SK-N-SH treated with all-trans-retinoic acid at 6 μM for 48 hours (cell line): Measurements from ENCODE around the gene MYO18A.

Source experiments
- ATAC-seq: fragments of 200-7000 bp; cut with Tn5 transposase; 3 replicates; pipeline ENCODE4 v1.9.1; 2020; ENCODE audit warnings: mild to moderate bottlenecking, moderate library complexity
- ARNTL ChIP-seq: fragments of 450-650 bp; formaldehyde crosslinking; IDR thresholded peaks from 2 replicates; pipeline ENCODE4 v1.5.0; 2020; ENCODE audit warnings: low read depth, mild to moderate bottlenecking, moderate library complexity, borderline replicate concordance
- BACH2 ChIP-seq: fragments of 250-450 bp; sonication (Bioruptor Pico); IDR thresholded peaks from 2 replicates; pipeline ENCODE4 v1.9.0; 2021; ENCODE audit warnings: mild to moderate bottlenecking, borderline replicate concordance
- CSDC2 ChIP-seq: fragments of 250-450 bp; sonication (Bioruptor Pico); IDR thresholded peaks from 2 replicates; pipeline ENCODE4 v1.5.0; 2020; ENCODE audit warnings: mild to moderate bottlenecking, moderate library complexity
- ESRRG ChIP-seq: fragments of 250-450 bp; sonication (Bioruptor Pico); IDR thresholded peaks from 2 replicates; pipeline ENCODE4 v1.6.1; 2021; ENCODE audit warnings: mild to moderate bottlenecking
- GLIS3 ChIP-seq: fragments of 250-450 bp; sonication (Bioruptor Pico); IDR thresholded peaks from 2 replicates; pipeline ENCODE4 v1.5.0; 2020; ENCODE audit warnings: mild to moderate bottlenecking, moderate library complexity
- OSR1 ChIP-seq: fragments of 250-450 bp; sonication (Bioruptor Pico); IDR thresholded peaks from 2 replicates; pipeline ENCODE4 v1.8.0; 2022; ENCODE audit warnings: moderate library complexity, mild to moderate bottlenecking, inconsistent platforms
- PPARA ChIP-seq: fragments of 250-450 bp; sonication (Bioruptor Pico); IDR thresholded peaks from 2 replicates; pipeline ENCODE4 v1.5.0; 2020; ENCODE audit warnings: mild to moderate bottlenecking, borderline replicate concordance
- RARB ChIP-seq: fragments of 250-450 bp; sonication (Bioruptor Pico); IDR thresholded peaks from 2 replicates; pipeline ENCODE4 v1.8.0; 2021; ENCODE audit warnings: mild to moderate bottlenecking, moderate library complexity
- ZC3H10 ChIP-seq: fragments of 250-450 bp; sonication (Bioruptor Pico); IDR thresholded peaks from 2 replicates; pipeline ENCODE4 v1.5.1; 2021; ENCODE audit warnings: mild to moderate bottlenecking, moderate library complexity
- ZFP3 ChIP-seq: fragments of 250-450 bp; sonication (Bioruptor Pico); IDR thresholded peaks from 2 replicates; pipeline ENCODE4 v1.5.0; 2020; ENCODE audit warnings: mild to moderate bottlenecking, moderate library complexity
- TF ChIP-seq, protein P1 (sequence below): fragments of 250-450 bp; sonication (Bioruptor Pico); IDR thresholded peaks from 2 replicates; pipeline ENCODE4 v1.5.0; 2020; ENCODE audit warnings: mild to moderate bottlenecking, moderate library complexity
- TF ChIP-seq, protein P2 (sequence below): fragments of 250-450 bp; sonication (Bioruptor Pico); IDR thresholded peaks from 2 replicates; pipeline ENCODE4 v1.8.0; 2020; ENCODE audit warnings: mild to moderate bottlenecking, moderate library complexity, borderline replicate concordance
- TF ChIP-seq, protein P3 (sequence below): fragments of 250-450 bp; sonication (Bioruptor Pico); IDR thresholded peaks from 2 replicates; pipeline ENCODE4 v1.5.1; 2021; ENCODE audit warnings: mild to moderate bottlenecking, moderate library complexity
- TF ChIP-seq, protein P4 (sequence below): fragments of 250-450 bp; sonication (Bioruptor Pico); IDR thresholded peaks from 2 replicates; pipeline ENCODE4 v1.5.1; 2020; ENCODE audit warnings: low read depth, mild to moderate bottlenecking, moderate library complexity

Gene MYO18A

DNA sequence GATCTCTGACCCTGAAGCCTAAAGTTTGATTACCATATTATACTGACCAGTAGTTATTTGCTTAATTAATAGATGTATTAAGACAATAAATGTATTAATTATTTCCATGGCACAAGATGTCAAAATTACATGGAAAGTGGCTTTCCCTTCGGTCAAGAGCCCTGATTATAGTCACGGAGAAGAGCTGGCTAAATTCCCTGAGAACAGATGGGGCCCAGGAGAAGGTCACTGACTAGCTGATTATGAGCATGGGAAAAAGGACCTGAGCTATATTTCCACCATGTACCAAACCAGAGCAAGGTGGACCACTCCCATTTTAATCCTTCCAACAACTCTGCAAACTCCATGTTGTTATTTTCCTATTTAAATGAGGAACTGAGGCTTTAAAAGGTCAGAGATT is 12.9 kb upstream of the MYO18A start (continued):
- TF ChIP-seq, protein P1, sequence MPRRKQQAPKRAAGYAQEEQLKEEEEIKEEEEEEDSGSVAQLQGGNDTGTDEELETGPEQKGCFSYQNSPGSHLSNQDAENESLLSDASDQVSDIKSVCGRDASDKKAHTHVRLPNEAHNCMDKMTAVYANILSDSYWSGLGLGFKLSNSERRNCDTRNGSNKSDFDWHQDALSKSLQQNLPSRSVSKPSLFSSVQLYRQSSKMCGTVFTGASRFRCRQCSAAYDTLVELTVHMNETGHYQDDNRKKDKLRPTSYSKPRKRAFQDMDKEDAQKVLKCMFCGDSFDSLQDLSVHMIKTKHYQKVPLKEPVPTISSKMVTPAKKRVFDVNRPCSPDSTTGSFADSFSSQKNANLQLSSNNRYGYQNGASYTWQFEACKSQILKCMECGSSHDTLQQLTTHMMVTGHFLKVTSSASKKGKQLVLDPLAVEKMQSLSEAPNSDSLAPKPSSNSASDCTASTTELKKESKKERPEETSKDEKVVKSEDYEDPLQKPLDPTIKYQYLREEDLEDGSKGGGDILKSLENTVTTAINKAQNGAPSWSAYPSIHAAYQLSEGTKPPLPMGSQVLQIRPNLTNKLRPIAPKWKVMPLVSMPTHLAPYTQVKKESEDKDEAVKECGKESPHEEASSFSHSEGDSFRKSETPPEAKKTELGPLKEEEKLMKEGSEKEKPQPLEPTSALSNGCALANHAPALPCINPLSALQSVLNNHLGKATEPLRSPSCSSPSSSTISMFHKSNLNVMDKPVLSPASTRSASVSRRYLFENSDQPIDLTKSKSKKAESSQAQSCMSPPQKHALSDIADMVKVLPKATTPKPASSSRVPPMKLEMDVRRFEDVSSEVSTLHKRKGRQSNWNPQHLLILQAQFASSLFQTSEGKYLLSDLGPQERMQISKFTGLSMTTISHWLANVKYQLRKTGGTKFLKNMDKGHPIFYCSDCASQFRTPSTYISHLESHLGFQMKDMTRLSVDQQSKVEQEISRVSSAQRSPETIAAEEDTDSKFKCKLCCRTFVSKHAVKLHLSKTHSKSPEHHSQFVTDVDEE (CRISPR knock-in tag): no peak
- no peak for TF ChIP-seq OSR1 (CRISPR knock-in tag)
- TF ChIP-seq, protein P2, sequence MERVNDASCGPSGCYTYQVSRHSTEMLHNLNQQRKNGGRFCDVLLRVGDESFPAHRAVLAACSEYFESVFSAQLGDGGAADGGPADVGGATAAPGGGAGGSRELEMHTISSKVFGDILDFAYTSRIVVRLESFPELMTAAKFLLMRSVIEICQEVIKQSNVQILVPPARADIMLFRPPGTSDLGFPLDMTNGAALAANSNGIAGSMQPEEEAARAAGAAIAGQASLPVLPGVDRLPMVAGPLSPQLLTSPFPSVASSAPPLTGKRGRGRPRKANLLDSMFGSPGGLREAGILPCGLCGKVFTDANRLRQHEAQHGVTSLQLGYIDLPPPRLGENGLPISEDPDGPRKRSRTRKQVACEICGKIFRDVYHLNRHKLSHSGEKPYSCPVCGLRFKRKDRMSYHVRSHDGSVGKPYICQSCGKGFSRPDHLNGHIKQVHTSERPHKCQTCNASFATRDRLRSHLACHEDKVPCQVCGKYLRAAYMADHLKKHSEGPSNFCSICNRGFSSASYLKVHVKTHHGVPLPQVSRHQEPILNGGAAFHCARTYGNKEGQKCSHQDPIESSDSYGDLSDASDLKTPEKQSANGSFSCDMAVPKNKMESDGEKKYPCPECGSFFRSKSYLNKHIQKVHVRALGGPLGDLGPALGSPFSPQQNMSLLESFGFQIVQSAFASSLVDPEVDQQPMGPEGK (CRISPR knock-in tag): no peak

DNA sequence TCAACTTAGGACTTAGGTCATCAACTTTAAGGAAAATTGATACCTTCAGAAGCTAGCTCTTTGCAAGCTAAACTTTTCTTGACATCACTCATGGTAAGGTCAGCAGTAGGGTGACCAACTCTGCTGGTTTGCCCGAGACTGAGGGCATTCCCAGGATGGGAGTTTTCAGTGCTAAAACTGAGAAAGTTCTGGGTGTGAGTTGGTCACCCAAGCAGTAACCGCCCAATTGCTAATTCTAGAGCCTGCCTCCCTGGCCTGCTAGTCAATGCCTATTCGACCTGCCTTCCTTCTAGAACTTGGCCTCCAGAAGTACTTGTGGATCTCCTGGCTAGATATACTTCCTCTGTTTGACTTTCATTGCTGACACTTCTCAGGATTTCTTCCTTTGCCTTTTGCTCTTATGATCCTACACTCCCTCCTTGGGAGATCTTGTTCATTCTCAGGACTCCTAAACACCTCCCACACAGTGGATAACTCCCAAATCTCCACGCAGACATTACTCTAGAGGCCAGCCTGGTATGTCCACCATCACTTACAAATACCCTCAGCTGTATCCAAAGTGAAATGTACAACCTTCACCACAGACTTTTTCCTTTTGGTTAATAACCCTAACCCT is 10.5 kb upstream of the MYO18A start:
- ATAC-seq: no peak
- TF ChIP-seq ZC3H10 (CRISPR knock-in tag): no peak
- TF ChIP-seq, protein P2 (CRISPR knock-in tag): no peak
- no peak for TF ChIP-seq ARNTL (CRISPR knock-in tag)

DNA sequence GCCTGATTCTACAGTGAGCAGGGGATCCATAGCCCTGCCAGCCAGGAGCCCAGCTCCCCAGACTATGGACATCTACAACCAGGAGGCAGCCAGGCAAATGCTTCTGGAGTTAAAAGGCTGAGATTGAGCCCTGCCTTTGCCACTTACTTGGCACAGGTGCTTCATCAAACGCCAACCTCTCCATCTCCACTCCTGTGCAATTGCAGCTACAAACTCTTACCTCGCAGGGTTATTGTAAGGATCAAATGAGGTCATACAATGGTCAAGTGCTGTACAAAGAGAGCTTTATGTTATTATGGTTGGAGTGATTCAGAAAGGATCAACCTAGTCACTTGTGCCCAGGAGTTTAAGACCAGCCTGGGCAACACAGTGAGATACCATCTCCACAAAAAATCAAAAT is 9.8 kb upstream of the MYO18A start:
- no peak for ATAC-seq
- TF ChIP-seq RARB (CRISPR knock-in tag) (no peak), ZFP3 (CRISPR knock-in tag) (no peak), BACH2 (CRISPR knock-in tag) (no peak), GLIS3 (no peak), OSR1 (CRISPR knock-in tag) (no peak), PPARA (CRISPR knock-in tag) (no peak)
- TF ChIP-seq, protein P1 (CRISPR knock-in tag): no peak
- TF ChIP-seq, protein P3, sequence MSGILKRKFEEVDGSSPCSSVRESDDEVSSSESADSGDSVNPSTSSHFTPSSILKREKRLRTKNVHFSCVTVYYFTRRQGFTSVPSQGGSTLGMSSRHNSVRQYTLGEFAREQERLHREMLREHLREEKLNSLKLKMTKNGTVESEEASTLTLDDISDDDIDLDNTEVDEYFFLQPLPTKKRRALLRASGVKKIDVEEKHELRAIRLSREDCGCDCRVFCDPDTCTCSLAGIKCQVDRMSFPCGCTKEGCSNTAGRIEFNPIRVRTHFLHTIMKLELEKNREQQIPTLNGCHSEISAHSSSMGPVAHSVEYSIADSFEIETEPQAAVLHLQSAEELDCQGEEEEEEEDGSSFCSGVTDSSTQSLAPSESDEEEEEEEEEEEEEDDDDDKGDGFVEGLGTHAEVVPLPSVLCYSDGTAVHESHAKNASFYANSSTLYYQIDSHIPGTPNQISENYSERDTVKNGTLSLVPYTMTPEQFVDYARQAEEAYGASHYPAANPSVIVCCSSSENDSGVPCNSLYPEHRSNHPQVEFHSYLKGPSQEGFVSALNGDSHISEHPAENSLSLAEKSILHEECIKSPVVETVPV (CRISPR knock-in tag): no peak

DNA sequence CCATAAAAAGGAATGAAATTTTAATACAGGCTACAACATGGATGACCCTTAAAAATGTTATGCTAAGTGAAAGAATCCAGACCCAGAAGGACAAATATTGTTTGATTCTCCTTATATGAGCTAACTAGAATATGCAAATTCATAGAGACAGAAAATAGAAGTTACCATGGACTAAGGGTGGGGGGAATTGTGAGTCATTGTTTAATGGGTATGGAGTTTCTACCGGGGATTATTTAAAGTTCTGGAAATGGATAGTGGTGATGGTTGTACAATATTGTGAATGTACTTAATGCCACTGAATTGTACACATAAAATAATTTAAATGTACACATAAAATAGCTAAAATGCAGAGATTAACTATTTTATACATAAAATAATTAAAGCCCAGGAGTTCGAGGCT is 9.2 kb upstream of the MYO18A start:
- TF ChIP-seq CSDC2: no peak
- TF ChIP-seq, protein P4, sequence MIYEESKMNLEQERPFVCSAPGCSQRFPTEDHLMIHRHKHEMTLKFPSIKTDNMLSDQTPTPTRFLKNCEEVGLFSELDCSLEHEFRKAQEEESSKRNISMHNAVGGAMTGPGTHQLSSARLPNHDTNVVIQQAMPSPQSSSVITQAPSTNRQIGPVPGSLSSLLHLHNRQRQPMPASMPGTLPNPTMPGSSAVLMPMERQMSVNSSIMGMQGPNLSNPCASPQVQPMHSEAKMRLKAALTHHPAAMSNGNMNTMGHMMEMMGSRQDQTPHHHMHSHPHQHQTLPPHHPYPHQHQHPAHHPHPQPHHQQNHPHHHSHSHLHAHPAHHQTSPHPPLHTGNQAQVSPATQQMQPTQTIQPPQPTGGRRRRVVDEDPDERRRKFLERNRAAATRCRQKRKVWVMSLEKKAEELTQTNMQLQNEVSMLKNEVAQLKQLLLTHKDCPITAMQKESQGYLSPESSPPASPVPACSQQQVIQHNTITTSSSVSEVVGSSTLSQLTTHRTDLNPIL (CRISPR knock-in tag): no peak
- no peak for TF ChIP-seq ESRRG (CRISPR knock-in tag)
- ATAC-seq: no peak
